ENCODE results near the gene CASR. TPM values are rescaled to one million over a fixed set of nuclear protein-coding genes. Genes with fewer than 3 reads are reported as not detected.

The CASR gene
- total RNA-seq, 4 donors from 2014 or later, result 0.39 TPM; not detected in 3

DNA sequence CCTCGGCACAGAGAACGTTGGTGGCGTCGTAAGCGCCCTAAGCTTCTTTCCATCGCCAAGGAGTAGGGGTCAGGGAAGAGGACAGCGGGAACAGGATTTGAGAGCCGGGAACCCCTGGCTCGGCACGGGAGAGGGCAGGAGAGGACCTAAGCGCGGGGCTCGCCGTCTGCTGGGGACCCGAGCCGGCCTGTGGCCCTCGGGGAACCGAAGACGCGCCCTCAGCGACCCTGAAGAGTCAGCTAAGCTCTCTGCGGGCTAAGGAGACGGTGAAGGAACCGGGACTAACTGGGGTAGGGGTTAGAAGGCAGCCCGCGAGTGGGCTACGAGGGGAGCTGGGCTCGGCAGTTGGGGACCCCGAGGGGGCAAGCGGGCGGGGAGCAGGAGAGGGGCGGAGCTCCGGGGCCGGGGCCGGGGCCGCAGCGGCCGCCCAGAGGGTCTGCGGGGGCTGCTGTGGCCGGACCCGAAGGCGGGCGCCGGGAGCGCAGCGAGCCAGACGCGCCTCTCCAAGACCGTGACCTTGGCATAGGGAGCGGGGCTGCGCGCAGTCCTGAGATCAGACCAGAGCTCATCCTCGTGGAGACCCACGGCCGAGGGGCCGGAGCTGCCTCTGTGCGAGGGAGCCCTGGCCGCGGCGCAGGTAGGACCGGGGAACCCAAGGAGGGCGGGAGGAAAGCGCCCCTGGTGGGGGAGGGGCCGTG lies 574 bp downstream of the CASR start:
- Histone ChIP-seq H3K9me3 (no peaks in the 10 kb centered on the region), H3K27me3 (peaks cover 0 to 27% of the 10 kb centered on the region in 2 donors), H3K36me3 (no peaks in the 10 kb centered on the region), H3K4me1 (peaks cover 0 to 12% (median 4%) of the 10 kb centered on the region in 4 donors), H3K27ac (no peak overlapping the region), H3K4me3 (peak overlapping the region in 2 of 4 donors; percentile 12 to 35)
- no peak for TF ChIP-seq EP300 (IDR thresholded peaks at IDR 0.05)
- TF ChIP-seq POLR2A (IDR thresholded peaks at IDR 0.05), result no peak
- TF ChIP-seq, protein P1, sequence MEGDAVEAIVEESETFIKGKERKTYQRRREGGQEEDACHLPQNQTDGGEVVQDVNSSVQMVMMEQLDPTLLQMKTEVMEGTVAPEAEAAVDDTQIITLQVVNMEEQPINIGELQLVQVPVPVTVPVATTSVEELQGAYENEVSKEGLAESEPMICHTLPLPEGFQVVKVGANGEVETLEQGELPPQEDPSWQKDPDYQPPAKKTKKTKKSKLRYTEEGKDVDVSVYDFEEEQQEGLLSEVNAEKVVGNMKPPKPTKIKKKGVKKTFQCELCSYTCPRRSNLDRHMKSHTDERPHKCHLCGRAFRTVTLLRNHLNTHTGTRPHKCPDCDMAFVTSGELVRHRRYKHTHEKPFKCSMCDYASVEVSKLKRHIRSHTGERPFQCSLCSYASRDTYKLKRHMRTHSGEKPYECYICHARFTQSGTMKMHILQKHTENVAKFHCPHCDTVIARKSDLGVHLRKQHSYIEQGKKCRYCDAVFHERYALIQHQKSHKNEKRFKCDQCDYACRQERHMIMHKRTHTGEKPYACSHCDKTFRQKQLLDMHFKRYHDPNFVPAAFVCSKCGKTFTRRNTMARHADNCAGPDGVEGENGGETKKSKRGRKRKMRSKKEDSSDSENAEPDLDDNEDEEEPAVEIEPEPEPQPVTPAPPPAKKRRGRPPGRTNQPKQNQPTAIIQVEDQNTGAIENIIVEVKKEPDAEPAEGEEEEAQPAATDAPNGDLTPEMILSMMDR (IDR thresholded peaks at IDR 0.05), result no peak
- WGBS, 2 donors, result 0 to 1% methylated on average over 33 to 40 of the region's 64 CpGs
- no peak for DNase-seq (ENCODE audit: low spot score in 2 of 2)

DNA sequence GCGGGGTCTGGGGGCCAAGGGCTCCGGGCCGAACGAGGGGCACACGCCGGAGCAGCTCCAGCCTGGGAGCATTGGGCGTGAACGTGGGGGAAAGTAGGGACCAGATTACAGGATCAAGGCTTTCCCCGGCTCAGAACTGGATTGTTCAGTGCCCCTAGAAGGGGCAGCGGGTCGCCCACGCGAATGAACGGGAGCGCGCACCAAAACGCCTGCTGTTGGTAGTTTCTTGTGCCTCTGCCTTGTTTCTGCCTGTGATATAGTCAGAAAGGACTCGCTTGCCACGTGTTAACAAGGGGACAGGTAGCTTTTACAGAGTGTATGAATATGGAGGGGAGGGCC lies 1.1 kb downstream of the CASR start:
- peak overlapping the region in 1 of 4 donors; percentile 35 for H3K4me3 ChIP-seq
- no peak for TF ChIP-seq EP300 (IDR thresholded peaks at IDR 0.05)
- TF ChIP-seq POLR2A (IDR thresholded peaks at IDR 0.05), result no peak
- TF ChIP-seq, protein P1 (IDR thresholded peaks at IDR 0.05), result no peak
- H3K9me3 ChIP-seq, result no peaks in the 10 kb centered on the region
- peaks cover 0 to 12% (median 4%) of the 10 kb centered on the region in 4 donors for H3K4me1 ChIP-seq
- no peak overlapping the region for H3K27ac ChIP-seq
- no peak for DNase-seq (ENCODE audit: low spot score in 2 of 2)
- no peaks in the 10 kb centered on the region for H3K36me3 ChIP-seq
- peaks cover 0 to 27% of the 10 kb centered on the region in 2 donors for H3K27me3 ChIP-seq
- WGBS, 2 donors, result 3 to 4% methylated on average over 9 to 13 of the region's 19 CpGs

DNA sequence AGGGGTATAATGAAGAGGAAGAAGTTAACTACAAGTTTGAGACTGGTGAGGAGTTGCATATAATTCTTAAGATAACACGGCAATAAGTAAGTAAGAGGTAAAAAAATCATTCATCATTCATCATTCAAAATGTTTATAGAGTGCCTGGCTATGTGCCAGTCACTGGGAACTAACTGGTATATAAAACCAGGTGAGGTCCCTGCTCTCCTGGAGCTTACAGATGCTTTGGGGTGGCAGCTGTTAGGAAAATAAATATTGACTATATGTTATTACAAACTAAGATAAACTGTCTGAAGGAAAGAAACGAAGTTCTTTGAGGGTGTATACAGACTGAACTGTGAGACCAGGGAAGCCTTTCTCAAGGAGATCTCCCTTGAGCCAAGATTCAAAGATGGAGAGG lies 2.9 kb downstream of the CASR start:
- H3K9me3 ChIP-seq, result no peaks in the 10 kb centered on the region
- 62 to 70% methylated on average over 2 of the region's 2 CpGs for WGBS, 2 donors
- H3K4me1 ChIP-seq, result peaks cover 0 to 12% (median 4%) of the 10 kb centered on the region in 4 donors
- no peaks in the 10 kb centered on the region for H3K36me3 ChIP-seq
- TF ChIP-seq EP300 (IDR thresholded peaks at IDR 0.05), result no peak
- TF ChIP-seq, protein P1 (IDR thresholded peaks at IDR 0.05), result no peak
- TF ChIP-seq POLR2A (IDR thresholded peaks at IDR 0.05), result no peak
- H3K4me3 ChIP-seq, result no peak overlapping the region
- H3K27me3 ChIP-seq, result peaks cover 0 to 27% of the 10 kb centered on the region in 2 donors
- no peak overlapping the region for H3K27ac ChIP-seq
- DNase-seq (ENCODE audit: low spot score in 2 of 2), result no peak

DNA sequence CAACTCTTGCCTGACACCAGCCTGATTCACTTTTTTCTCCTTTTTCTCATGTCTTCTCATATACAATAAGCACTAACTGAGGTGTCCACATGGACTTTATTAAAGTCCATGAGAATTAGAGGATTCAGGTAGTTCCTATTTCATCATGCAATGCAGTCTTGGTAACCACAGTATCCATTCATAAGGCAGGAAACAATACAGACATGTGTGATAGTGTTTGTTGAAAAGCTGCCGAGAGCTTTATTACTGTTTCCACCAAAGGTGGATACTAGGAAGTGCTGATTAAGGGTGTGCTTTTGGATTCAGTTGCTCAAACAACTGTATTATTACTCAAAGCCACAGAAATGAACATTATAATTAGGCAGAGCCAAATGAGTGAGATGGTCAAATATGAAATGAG lies 5.3 kb downstream of the CASR start:
- H3K4me3 ChIP-seq, result no peak overlapping the region
- peaks cover 0 to 10% (median 4%) of the 10 kb centered on the region in 4 donors for H3K4me1 ChIP-seq
- no peaks in the 10 kb centered on the region for H3K36me3 ChIP-seq
- no peak for DNase-seq (ENCODE audit: low spot score in 2 of 2)
- H3K27me3 ChIP-seq, result peaks cover 0 to 21% of the 10 kb centered on the region in 2 donors
- TF ChIP-seq POLR2A (IDR thresholded peaks at IDR 0.05) (no peak), EP300 (IDR thresholded peaks at IDR 0.05) (no peak)
- TF ChIP-seq, protein P1 (IDR thresholded peaks at IDR 0.05), result no peak
- no peaks in the 10 kb centered on the region for H3K9me3 ChIP-seq
- no peak overlapping the region for H3K27ac ChIP-seq
- 64 to 73% methylated on average over 1 of the region's 1 CpG for WGBS, 2 donors

DNA sequence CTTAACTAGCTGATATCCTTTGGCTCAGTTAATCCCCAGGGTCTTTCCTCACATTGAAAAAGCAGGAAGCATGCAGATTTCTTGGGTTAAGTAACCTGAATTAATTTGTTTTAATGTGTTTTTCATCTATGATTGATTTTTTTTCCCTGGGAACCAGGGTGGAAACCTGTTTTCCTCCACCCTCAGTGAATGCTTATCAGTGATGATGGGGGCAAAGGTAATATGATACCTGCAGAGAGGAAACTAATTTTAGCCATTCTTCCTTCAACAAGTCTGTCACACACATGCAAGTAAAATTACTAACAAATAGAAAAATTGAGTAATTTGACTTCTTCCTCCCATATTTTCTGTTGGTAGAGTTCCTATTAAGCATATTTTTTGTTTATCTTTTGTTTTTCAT lies 5.9 kb downstream of the CASR start:
- no peak overlapping the region for H3K27ac ChIP-seq
- no peak for DNase-seq (ENCODE audit: low spot score in 2 of 2)
- TF ChIP-seq EP300 (IDR thresholded peaks at IDR 0.05), result no peak
- no peaks in the 10 kb centered on the region for H3K36me3 ChIP-seq
- H3K4me3 ChIP-seq, result no peak overlapping the region
- peaks cover 0 to 3% (median under 1%) of the 10 kb centered on the region in 4 donors for H3K4me1 ChIP-seq
- H3K27me3 ChIP-seq, result peaks cover 0 to 15% of the 10 kb centered on the region in 2 donors
- H3K9me3 ChIP-seq, result no peaks in the 10 kb centered on the region

All from tibial nerve (tissue), 4 donors.